GM12892 (cell line): ENCODE results near the gene TSFM.

Experiments
- DNase-seq: peaks from one replicate; pipeline ENCODE4 v3.0.0; 2011; ENCODE audit not compliant: insufficient read length
- FAIRE-seq: peaks from 2 replicates; lab custom pipeline; 2011; peaks lifted over from hg19 to GRCh38; lab: Jason Lieb, UNC
- POLR2A ChIP-seq: IDR thresholded peaks from 2 replicates; pipeline ENCODE4 v1.6.1; 2011; ENCODE audit warnings: low read depth, low read length, control low read depth
- POLR2AphosphoS5 ChIP-seq: IDR thresholded peaks from 2 replicates; pipeline ENCODE4 v1.6.1; 2011; ENCODE audit warnings: low read depth, low read length, control low read depth
- TAF1 ChIP-seq: IDR thresholded peaks from 2 replicates; pipeline ENCODE4 v1.6.1; 2011; ENCODE audit warnings: low read depth, mild to moderate bottlenecking, control low read depth, low read length, borderline replicate concordance

The TSFM gene

DNA sequence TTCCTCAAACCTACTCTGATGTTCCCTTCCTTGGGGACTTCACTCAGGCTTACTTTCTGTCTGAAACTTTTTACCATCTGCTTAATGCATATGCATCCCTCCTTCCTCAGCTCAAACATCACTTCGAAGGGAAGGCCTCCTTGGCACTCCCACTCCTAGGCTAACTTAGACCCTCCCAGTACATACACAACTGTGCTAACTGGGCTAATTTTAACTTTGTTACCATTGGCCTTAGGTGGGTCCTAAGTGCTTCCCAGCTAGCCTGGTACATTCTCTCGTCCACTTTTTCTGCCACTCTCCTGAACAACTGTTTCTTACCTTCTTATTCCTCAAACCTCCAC, 6.4 kb upstream of the TSFM start:
- TF ChIP-seq POLR2AphosphoS5: no peak
- TF ChIP-seq POLR2A: no peak
- no peak for TF ChIP-seq TAF1
- FAIRE-seq: no peak
- no peak for DNase-seq

GRCh38 chr12:57777367-57777766, 5.2 kb upstream of the TSFM start:
- FAIRE-seq (no peak), DNase-seq (no peak)
- TF ChIP-seq POLR2A (no peak), POLR2AphosphoS5 (no peak), TAF1 (no peak)

DNA sequence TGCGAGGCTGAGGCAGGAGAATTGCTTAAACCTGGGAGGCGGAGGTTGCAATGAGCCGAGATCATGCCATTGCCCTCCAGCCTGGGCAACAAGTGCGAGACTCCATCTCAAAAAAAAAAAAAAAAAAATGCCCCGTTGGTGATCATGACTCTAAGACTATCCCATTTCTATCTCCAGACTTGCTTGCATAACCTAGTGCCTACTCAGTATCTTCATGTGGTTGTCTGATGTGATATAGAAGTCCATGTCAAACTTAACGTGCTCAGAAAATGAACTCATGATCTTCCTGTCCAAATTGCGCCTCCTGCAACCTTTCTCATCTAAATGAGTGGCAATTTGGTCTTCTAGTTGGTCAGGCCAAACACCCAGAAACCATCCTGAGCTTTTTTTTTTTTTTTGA, 4.7 kb upstream of the TSFM start:
- FAIRE-seq (no peak), DNase-seq (no peak)
- no peak for TF ChIP-seq POLR2A
- TF ChIP-seq TAF1: no peak
- TF ChIP-seq POLR2AphosphoS5: no peak

GRCh38 chr12:57779736-57780135, 2.9 kb upstream of the TSFM start:
- no peak for FAIRE-seq
- TF ChIP-seq POLR2AphosphoS5 (no peak), TAF1 (no peak), POLR2A (no peak)

DNA sequence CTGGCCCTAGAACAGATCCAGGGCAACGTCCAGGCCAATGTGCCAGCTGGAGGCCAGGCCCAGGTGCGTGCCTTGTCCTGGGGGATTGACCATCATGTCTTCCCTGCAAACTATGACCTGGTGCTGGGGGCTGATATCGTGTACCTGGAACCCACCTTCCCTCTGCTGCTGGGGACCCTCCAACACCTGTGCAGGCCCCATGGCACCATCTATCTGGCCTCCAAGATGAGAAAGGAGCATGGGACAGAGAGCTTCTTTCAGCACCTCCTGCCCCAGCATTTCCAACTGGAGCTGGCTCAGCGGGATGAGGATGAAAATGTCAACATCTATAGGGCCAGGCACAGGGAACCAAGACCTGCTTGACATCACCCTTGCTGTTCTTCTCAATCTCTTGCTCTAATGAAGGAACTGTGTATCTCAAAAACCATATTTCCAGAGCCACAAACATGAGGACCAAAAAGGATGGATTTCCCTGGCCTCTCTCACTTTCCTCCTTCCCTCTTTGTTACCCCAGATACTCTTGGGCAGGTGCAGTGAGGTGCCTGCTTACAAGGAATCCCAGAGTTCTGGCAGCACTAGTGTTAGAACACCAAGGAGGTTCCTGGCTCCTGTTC, 2.2 kb upstream of the TSFM start:
- FAIRE-seq: no peak
- no peak for DNase-seq
- TF ChIP-seq POLR2A: no peak
- TF ChIP-seq TAF1: no peak
- no peak for TF ChIP-seq POLR2AphosphoS5

More at GRCh38 chr12:57779736-57780135, 2.9 kb upstream of the TSFM start:
- DNase-seq: no peak

GRCh38 chr12:57781244-57781643, 1.3 kb upstream of the TSFM start:
- TF ChIP-seq POLR2AphosphoS5 (no peak), POLR2A (no peak), TAF1 (no peak)
- FAIRE-seq: no peak
- DNase-seq: no peak

- no peak for TF ChIP-seq POLR2AphosphoS5
- no peak for TF ChIP-seq POLR2A
- TF ChIP-seq TAF1: no peak
- FAIRE-seq: no peak
- no peak for DNase-seq
These were observed 786 bp upstream of the TSFM start for GRCh38 chr12:57781801-57782200.

- no peak for TF ChIP-seq TAF1
- TF ChIP-seq POLR2A: no peak
- TF ChIP-seq POLR2AphosphoS5: no peak
- DNase-seq (no peak), FAIRE-seq (no peak)
These were observed 362 bp upstream of the TSFM start for GRCh38 chr12:57782243-57782607.

GRCh38 chr12:57783466-57783801, 847 bp downstream of the TSFM start:
- no peak for TF ChIP-seq POLR2A
- no peak for TF ChIP-seq TAF1
- TF ChIP-seq POLR2AphosphoS5: no peak
- FAIRE-seq: no peak
- no peak for DNase-seq

GRCh38 chr12:57783861-57784260, 1.3 kb downstream of the TSFM start:
- no peak for DNase-seq
- no peak for FAIRE-seq
- no peak for TF ChIP-seq POLR2AphosphoS5
- no peak for TF ChIP-seq POLR2A
- no peak for TF ChIP-seq TAF1

- no peak for FAIRE-seq
- no peak for TF ChIP-seq POLR2AphosphoS5
- TF ChIP-seq TAF1: no peak
- no peak for TF ChIP-seq POLR2A
- no peak for DNase-seq
These were observed 11.3 kb downstream of the TSFM start for GRCh38 chr12:57793920-57794319.

DNA sequence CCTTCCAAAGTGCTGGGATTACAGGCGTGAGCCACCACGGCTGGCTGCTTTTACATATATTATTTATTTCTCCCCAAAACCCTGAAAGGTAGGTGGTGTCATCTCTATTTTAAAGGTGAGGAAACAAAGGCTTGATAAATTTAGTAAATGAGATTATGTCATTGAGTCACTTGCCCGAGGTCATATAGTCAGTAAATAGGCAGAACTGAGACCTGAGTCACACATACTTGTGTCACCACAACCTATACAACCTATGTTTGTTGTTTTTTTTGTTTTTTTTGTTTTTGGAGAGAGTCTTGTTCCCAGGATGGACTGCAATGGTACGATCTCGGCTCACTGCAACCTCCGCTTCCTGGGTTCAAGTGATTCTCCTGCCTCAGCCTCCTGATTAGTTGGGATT, 12.8 kb downstream of the TSFM start:
- FAIRE-seq (no peak), DNase-seq (no peak)
- TF ChIP-seq POLR2A (no peak), TAF1 (no peak), POLR2AphosphoS5 (no peak)

- FAIRE-seq (no peak), DNase-seq (no peak)
- no peak for TF ChIP-seq POLR2AphosphoS5
- TF ChIP-seq TAF1: no peak
- no peak for TF ChIP-seq POLR2A
These were observed 14.4 kb downstream of the TSFM start for GRCh38 chr12:57796996-57797395.
